ENCODE data around the gene CDHR5.

The CDHR5 gene, protein sequence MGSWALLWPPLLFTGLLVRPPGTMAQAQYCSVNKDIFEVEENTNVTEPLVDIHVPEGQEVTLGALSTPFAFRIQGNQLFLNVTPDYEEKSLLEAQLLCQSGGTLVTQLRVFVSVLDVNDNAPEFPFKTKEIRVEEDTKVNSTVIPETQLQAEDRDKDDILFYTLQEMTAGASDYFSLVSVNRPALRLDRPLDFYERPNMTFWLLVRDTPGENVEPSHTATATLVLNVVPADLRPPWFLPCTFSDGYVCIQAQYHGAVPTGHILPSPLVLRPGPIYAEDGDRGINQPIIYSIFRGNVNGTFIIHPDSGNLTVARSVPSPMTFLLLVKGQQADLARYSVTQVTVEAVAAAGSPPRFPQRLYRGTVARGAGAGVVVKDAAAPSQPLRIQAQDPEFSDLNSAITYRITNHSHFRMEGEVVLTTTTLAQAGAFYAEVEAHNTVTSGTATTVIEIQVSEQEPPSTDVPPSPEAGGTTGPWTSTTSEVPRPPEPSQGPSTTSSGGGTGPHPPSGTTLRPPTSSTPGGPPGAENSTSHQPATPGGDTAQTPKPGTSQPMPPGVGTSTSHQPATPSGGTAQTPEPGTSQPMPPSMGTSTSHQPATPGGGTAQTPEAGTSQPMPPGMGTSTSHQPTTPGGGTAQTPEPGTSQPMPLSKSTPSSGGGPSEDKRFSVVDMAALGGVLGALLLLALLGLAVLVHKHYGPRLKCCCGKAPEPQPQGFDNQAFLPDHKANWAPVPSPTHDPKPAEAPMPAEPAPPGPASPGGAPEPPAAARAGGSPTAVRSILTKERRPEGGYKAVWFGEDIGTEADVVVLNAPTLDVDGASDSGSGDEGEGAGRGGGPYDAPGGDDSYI

DNA sequence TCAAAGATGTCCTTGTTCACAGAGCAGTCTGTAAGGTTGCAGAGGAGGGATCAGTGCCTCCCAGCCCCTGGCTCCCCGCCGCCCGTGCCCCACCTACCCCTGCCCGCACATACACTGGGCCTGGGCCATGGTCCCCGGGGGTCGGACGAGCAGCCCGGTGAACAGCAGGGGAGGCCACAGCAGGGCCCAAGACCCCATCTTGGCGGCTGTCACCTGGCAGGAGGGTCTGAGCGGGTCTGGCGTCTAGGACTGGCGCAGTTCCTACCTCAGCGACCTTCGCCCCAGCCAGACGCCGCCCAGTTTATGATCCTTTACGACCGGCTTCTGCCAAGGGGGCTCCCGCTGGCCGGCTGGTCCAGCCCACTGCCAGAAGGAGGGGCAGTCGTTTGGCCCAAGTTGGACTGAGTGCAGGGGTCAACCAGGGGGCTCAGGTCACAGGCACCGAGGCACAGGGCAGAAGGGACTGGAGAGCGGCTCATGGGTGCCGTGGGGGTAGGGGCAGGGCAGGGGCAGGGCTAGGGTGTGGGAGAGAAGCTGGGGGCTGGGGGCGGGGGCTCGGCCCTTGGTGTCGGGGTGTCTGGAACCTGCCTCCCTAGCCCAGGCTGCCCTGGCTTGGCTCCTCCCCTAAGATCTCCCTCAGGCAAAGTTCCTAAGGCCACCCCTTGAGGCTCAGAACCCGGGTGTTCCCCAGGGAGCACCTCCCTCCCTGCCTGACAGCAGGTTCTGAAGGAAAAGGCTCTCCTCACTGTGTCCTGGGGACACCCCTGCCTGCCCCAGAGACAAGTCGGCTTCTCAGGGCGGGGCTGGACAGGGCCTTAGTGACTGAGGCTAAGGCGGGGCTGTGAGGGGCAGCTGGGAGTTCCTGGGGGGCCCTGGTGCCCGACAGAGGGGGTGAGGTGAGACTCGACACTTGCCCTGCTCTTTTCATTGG, at the start of gene CDHR5:
Gene CDHR5, minus strand, starts transcription at position 251 of the 931 bp plus-strand sequence. Its CDS starts 53 bp downstream, at position 198.
- Histone ChIP-seq H3K4me3 (ENCODE audit: low read length) (no peak within 1 kb of the TSS), H3K27ac (ENCODE audit: low read length) (no peak within 1 kb of the TSS), H3K4me1 (ENCODE audit: control insufficient read depth, low read depth, low read length) (no peaks in the 10 kb centered on the region), H3K36me3 (ENCODE audit: control insufficient read depth, low read depth, low read length) (no peaks in the 10 kb centered on the region), H3K9me3 (ENCODE audit: control insufficient read depth, low read depth, low read length) (no peaks in the 10 kb centered on the region), H3K9ac (ENCODE audit: low read length) (no peak within 1 kb of the TSS), H3K27me3 (ENCODE audit: control insufficient read depth, insufficient read depth, low read length) (peaks cover 39% of the 10 kb centered on the region)

DNA sequence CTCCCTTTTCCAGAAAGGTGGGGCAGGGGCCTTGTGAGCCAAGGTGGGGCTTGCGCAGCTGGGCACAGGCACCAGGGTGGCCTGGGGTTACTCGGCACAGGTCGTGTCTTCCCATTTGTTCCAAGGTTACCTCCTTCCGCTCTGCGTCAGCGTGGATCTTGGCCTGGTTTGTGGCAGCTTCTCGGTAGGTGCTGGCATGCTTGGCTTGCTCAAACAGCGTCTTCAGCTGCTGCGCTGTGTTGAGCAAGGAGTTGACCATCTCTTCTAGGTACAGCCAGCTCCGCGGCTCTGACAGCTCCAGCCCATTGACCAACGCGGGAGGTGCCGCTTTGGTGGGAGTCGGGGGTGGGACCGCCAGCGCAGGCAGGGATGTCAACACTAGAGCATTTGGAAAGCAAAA, 49.7 kb upstream of the CDHR5 start:
- no peak overlapping the region for H3K4me3 ChIP-seq (ENCODE audit: low read length)
- no peaks in the 10 kb centered on the region for H3K4me1 ChIP-seq (ENCODE audit: control insufficient read depth, low read depth, low read length)
- H3K36me3 ChIP-seq (ENCODE audit: control insufficient read depth, low read depth, low read length), result peaks cover 29% of the 10 kb centered on the region
- H3K27ac ChIP-seq (ENCODE audit: low read length), result no peak overlapping the region
- H3K9ac ChIP-seq (ENCODE audit: low read length), result no peak overlapping the region
- H3K9me3 ChIP-seq (ENCODE audit: control insufficient read depth, low read depth, low read length), result no peaks in the 10 kb centered on the region
- no peaks in the 10 kb centered on the region for H3K27me3 ChIP-seq (ENCODE audit: control insufficient read depth, insufficient read depth, low read length)

DNA sequence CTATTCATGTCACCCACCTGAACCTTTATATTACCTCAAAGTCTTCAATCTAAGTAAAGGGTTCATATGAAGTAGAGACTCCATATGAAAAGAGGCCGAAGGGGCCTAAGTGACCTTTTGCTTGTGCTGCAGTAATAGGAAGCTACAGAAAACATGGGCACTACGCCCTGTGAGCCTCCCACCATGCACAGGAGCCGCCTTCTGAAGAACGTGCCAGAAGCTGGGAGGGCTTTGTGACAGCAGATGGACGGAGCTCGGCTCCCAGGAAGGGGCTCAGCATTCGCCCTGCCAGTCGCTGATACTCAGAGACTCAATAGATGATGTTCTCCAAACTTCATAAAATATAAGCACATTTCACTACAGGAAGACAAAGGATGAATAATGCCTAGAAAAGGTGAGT, 49.1 kb upstream of the CDHR5 start:
- Histone ChIP-seq H3K9me3 (ENCODE audit: control insufficient read depth, low read depth, low read length) (no peaks in the 10 kb centered on the region), H3K27me3 (ENCODE audit: control insufficient read depth, insufficient read depth, low read length) (no peaks in the 10 kb centered on the region), H3K4me3 (ENCODE audit: low read length) (no peak overlapping the region), H3K27ac (ENCODE audit: low read length) (no peak overlapping the region), H3K4me1 (ENCODE audit: control insufficient read depth, low read depth, low read length) (no peaks in the 10 kb centered on the region), H3K9ac (ENCODE audit: low read length) (no peak overlapping the region), H3K36me3 (ENCODE audit: control insufficient read depth, low read depth, low read length) (peaks cover 27% of the 10 kb centered on the region)

DNA sequence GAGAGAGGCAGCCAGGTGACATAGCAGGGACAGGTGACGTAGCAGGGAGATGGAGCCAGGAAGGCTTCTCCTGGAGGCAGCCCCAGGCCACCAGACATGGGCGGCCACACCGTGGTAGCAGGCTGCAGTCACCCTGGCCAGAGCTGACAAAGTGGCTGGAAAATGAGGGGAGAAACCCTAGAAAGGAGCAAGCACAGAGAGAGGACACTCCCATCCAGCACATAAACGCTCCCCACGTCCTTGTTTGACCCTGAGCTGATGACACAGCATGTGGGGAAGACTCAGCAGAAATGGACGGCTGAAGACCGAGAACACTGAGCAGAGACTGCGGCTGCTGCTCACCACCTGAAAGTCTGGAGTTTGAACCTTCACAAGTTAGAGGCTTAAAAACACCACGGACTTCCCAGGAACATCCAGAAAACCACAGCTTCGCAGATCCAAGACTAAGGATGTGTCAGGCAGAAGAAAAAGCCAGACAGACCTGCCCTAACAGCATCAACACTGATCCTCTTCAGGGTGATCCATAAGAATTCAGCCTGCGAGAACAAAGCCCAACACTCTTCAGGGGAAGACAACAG, 41.0 kb upstream of the CDHR5 start:
- no peak overlapping the region for H3K4me3 ChIP-seq (ENCODE audit: low read length)
- no peaks in the 10 kb centered on the region for H3K36me3 ChIP-seq (ENCODE audit: control insufficient read depth, low read depth, low read length)
- H3K27me3 ChIP-seq (ENCODE audit: control insufficient read depth, insufficient read depth, low read length), result no peaks in the 10 kb centered on the region
- no peak overlapping the region for H3K27ac ChIP-seq (ENCODE audit: low read length)
- no peaks in the 10 kb centered on the region for H3K4me1 ChIP-seq (ENCODE audit: control insufficient read depth, low read depth, low read length)
- no peak overlapping the region for H3K9ac ChIP-seq (ENCODE audit: low read length)
- no peaks in the 10 kb centered on the region for H3K9me3 ChIP-seq (ENCODE audit: control insufficient read depth, low read depth, low read length)

DNA sequence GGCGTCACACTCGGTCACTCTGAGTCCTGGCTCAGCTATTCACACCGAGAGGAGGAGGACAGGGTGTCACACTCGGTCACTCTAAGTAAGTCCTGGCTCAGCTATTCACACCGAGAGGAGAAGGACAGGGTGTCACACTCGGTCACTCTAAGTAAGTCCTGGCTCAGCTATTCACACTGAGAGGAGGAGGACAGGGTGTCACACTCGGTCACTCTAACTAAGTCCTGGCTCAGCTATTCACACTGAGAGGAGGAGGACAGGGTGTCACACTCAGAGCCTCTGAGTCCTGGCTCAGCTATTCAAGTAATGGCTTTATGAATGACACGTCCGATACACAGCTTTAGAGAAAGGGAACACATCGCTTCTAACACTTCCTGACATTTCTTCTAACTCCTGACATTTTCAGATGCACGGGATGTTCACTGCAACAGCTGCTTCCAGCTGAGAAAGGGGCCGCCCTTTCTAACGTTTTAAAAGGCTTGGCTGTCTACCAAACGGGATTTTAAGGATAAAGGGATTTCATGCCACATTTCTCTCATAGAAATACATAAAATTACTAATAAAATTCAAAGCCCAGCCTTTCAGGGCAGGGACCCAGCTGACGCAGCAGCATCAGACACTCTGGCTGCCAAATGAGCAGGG, 40.4 kb upstream of the CDHR5 start:
- H3K4me1 ChIP-seq (ENCODE audit: control insufficient read depth, low read depth, low read length), result no peaks in the 10 kb centered on the region
- no peaks in the 10 kb centered on the region for H3K9me3 ChIP-seq (ENCODE audit: control insufficient read depth, low read depth, low read length)
- H3K4me3 ChIP-seq (ENCODE audit: low read length), result no peak overlapping the region
- no peaks in the 10 kb centered on the region for H3K27me3 ChIP-seq (ENCODE audit: control insufficient read depth, insufficient read depth, low read length)
- no peaks in the 10 kb centered on the region for H3K36me3 ChIP-seq (ENCODE audit: control insufficient read depth, low read depth, low read length)
- no peak overlapping the region for H3K9ac ChIP-seq (ENCODE audit: low read length)
- H3K27ac ChIP-seq (ENCODE audit: low read length), result no peak overlapping the region

DNA sequence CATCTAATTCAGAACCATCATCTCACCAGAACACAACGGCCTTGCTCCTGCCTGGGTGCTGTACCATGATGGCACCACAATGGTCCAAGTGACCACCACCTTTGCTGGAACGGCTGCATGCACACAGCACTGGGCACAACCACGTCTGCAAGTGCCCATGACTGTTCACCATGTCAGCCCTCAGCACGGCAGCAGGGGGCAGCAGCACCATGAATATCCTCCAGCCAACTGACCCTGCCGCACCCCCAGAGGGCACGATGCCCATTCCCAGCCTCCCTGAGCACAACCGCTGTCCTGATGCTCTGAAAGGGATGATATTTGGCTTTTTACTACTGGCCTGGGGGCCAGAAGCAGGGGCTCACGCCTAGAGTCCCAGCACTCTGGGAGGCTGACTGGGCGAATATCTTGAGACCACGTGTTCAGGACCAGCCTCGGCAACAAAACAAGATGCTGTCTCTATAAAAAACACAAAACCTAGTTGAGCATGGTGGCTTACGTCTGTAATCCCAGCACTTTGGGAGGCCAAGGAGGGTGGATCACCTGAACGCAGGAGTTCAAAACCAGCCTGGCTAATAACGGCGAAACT, 38.0 kb upstream of the CDHR5 start:
- Histone ChIP-seq H3K9me3 (ENCODE audit: control insufficient read depth, low read depth, low read length) (no peaks in the 10 kb centered on the region), H3K27ac (ENCODE audit: low read length) (no peak overlapping the region), H3K4me1 (ENCODE audit: control insufficient read depth, low read depth, low read length) (no peaks in the 10 kb centered on the region), H3K27me3 (ENCODE audit: control insufficient read depth, insufficient read depth, low read length) (no peaks in the 10 kb centered on the region), H3K36me3 (ENCODE audit: control insufficient read depth, low read depth, low read length) (no peaks in the 10 kb centered on the region), H3K4me3 (ENCODE audit: low read length) (no peak overlapping the region), H3K9ac (ENCODE audit: low read length) (no peak overlapping the region)

DNA sequence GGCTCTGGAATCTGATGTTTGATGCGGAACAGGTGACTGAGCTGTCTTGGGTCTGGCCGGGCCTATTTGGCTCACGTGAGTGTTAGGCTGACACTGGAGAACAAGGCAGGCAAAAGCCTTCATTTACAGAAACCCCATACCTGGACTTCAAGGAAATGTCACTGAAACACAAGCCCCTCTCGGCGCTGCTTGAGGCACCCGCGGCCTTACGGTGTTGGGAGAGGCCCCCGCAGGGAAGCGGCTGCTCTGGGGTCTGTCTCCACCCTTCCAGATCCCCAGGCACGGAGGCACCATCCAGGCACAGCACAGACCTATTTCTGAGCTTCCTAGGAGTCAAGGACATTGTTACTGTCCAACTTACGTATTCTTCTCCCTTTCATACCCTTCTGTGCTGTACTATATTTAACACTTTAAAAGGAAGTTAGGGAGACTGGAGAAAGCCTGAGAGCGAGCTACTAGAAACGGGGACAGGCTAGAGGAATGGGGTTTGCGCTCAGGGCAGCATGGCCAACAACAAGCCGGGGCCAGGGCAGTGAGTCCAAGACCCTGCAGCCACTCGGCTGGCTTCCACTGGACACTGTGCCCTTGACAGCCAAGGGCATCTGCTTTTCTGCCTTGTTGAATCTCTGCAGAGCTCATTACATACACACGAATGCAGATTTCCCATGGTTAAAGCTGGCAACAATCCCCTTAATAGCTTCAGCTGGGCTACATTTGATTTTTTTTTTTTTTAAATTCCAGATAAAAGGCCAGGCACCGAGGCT, 36.1 kb upstream of the CDHR5 start:
- Histone ChIP-seq H3K27me3 (ENCODE audit: control insufficient read depth, insufficient read depth, low read length) (no peaks in the 10 kb centered on the region), H3K36me3 (ENCODE audit: control insufficient read depth, low read depth, low read length) (peaks cover 3% of the 10 kb centered on the region), H3K4me1 (ENCODE audit: control insufficient read depth, low read depth, low read length) (no peaks in the 10 kb centered on the region), H3K9ac (ENCODE audit: low read length) (no peak overlapping the region), H3K27ac (ENCODE audit: low read length) (no peak overlapping the region), H3K4me3 (ENCODE audit: low read length) (no peak overlapping the region), H3K9me3 (ENCODE audit: control insufficient read depth, low read depth, low read length) (no peaks in the 10 kb centered on the region)

DNA sequence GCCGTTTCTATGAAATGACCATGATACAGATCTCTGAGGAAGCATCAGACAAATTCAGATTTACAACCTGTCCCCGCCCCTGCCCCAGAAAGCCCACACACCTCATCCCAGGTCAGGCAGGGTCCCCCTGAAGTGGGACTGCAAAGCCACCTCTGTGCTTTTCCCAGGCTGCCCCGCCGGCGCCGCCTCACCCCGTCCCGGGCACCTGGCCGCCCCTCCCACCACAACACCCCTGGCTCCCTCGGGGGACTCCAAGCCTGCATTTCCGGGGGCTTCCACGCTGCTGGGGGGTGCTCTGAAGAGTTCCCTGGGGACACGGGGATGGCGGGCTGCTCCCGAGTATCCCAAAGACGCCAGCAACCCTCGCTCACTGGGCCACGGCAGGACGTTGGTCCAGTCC, 35.5 kb upstream of the CDHR5 start:
- Histone ChIP-seq H3K4me1 (ENCODE audit: control insufficient read depth, low read depth, low read length) (no peaks in the 10 kb centered on the region), H3K27me3 (ENCODE audit: control insufficient read depth, insufficient read depth, low read length) (no peaks in the 10 kb centered on the region), H3K36me3 (ENCODE audit: control insufficient read depth, low read depth, low read length) (peaks cover 3% of the 10 kb centered on the region), H3K27ac (ENCODE audit: low read length) (no peak overlapping the region), H3K9me3 (ENCODE audit: control insufficient read depth, low read depth, low read length) (no peaks in the 10 kb centered on the region), H3K4me3 (ENCODE audit: low read length) (no peak overlapping the region), H3K9ac (ENCODE audit: low read length) (no peak overlapping the region)

DNA sequence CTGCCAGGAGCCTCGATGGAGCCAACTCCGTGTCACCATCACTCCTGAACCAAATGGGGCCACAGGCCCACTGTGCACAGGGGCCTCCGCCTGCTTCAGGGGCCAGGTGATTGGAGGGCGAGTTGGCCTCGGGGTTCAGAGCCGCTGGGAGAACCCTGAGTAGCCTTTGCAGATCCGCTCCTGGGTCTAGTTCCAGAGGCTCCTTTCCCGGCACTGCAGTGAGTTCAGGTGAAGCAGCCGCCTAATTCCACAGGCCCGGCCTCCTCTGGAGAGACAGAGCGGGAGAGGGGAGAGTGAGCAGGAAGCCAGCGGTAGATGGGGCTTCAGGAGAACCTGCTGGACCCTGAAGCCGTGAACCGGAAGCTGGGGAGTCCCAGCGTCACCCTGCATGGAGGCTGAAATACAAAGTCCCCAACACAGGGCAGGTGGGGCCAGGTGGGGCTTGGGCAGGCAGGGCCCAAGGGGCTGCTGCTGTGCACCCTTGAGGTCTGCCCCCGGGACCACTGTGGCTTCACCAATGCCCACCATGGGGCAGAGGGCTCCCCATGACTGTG, 34.9 kb upstream of the CDHR5 start:
- Histone ChIP-seq H3K27me3 (ENCODE audit: control insufficient read depth, insufficient read depth, low read length) (no peaks in the 10 kb centered on the region), H3K9ac (ENCODE audit: low read length) (no peak overlapping the region), H3K9me3 (ENCODE audit: control insufficient read depth, low read depth, low read length) (no peaks in the 10 kb centered on the region), H3K27ac (ENCODE audit: low read length) (no peak overlapping the region), H3K4me1 (ENCODE audit: control insufficient read depth, low read depth, low read length) (no peaks in the 10 kb centered on the region), H3K36me3 (ENCODE audit: control insufficient read depth, low read depth, low read length) (peaks cover 3% of the 10 kb centered on the region), H3K4me3 (ENCODE audit: low read length) (no peak overlapping the region)

DNA sequence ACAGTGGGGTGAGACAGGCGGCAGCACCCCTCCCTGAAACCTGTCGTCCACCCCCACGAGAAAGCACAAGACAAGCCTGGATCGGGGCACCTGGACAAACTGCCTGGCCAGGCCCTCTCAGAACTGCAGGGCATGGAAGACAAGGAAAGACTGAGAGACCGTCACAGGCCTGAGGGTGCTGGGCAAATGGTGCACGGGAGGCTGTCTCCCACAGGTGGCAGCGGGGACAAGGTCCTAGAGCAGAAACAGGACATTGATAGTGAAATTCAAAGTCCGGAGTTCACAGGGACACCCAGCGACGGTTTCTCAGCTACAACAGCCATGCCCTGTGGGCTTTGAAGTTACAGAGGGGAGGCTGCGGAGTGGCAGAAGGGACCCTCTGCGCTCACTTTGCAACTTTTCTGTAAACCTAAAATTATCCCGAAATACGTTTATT, 33.0 kb upstream of the CDHR5 start:
- Histone ChIP-seq H3K9ac (ENCODE audit: low read length) (no peak overlapping the region), H3K27me3 (ENCODE audit: control insufficient read depth, insufficient read depth, low read length) (no peaks in the 10 kb centered on the region), H3K4me3 (ENCODE audit: low read length) (no peak overlapping the region), H3K9me3 (ENCODE audit: control insufficient read depth, low read depth, low read length) (no peaks in the 10 kb centered on the region), H3K27ac (ENCODE audit: low read length) (no peak overlapping the region), H3K4me1 (ENCODE audit: control insufficient read depth, low read depth, low read length) (no peaks in the 10 kb centered on the region), H3K36me3 (ENCODE audit: control insufficient read depth, low read depth, low read length) (peaks cover 9% of the 10 kb centered on the region)

Data from iPS-18a (cell line).